Activated naive CD4-positive, alpha-beta T cell treated with Interleukin-2 at 50 U/mL for 16 hours (primary cell): ENCODE measurements around the gene SRCIN1.

Experiments
- DNase-seq: peaks from one replicate; pipeline ENCODE4 v3.0.0-alpha.2; 2020

The SRCIN1 gene

GRCh38 chr17:38560503-38561318 lies 45.0 kb downstream of the SRCIN1 start:
- peak; percentile 22 for DNase-seq

- no peak for DNase-seq
These were observed 45.9 kb downstream of the SRCIN1 start for GRCh38 chr17:38559880-38560230.

- DNase-seq = peak; percentile 95
These were observed 46.5 kb downstream of the SRCIN1 start for GRCh38 chr17:38559051-38559879.

GRCh38 chr17:38558728-38559050 lies 47.1 kb downstream of the SRCIN1 start:
- DNase-seq = no peak

- peak; percentile 92 for DNase-seq
These were observed 47.7 kb downstream of the SRCIN1 start for GRCh38 chr17:38557836-38558727.

GRCh38 chr17:38557396-38557795 lies 48.4 kb downstream of the SRCIN1 start:
- DNase-seq = no peak

GRCh38 chr17:38556239-38556638 lies 49.5 kb downstream of the SRCIN1 start:
- DNase-seq = no peak

- no peak for DNase-seq
These were observed 51.1 kb downstream of the SRCIN1 start for GRCh38 chr17:38554430-38555350.

GRCh38 chr17:38552343-38552742 lies 53.4 kb downstream of the SRCIN1 start:
- no peak for DNase-seq

GRCh38 chr17:38551121-38551520 lies 54.6 kb downstream of the SRCIN1 start:
- no peak for DNase-seq

GRCh38 chr17:38550661-38551060 lies 55.1 kb downstream of the SRCIN1 start:
- DNase-seq = no peak

- no peak for DNase-seq
These were observed 56.5 kb downstream of the SRCIN1 start for GRCh38 chr17:38549285-38549684.

GRCh38 chr17:38547444-38547843 lies 58.3 kb downstream of the SRCIN1 start:
- DNase-seq = no peak

- DNase-seq = no peak
These were observed 59.4 kb downstream of the SRCIN1 start for GRCh38 chr17:38546396-38546795.

GRCh38 chr17:38545531-38546225 lies 60.1 kb downstream of the SRCIN1 start:
- no peak for DNase-seq

GRCh38 chr17:38544839-38545209 lies 60.9 kb downstream of the SRCIN1 start:
- no peak for DNase-seq

GRCh38 chr17:38544175-38544838 lies 61.4 kb downstream of the SRCIN1 start:
- DNase-seq = no peak

- DNase-seq = no peak
These were observed 62.2 kb downstream of the SRCIN1 start for GRCh38 chr17:38543403-38544174.

- DNase-seq = no peak
These were observed 63.5 kb downstream of the SRCIN1 start for GRCh38 chr17:38542286-38542685.

- no peak for DNase-seq
These were observed 64.5 kb downstream of the SRCIN1 start for GRCh38 chr17:38541281-38541680.
